ENCODE measurements around the gene PACSIN1.

The PACSIN1 gene

DNA sequence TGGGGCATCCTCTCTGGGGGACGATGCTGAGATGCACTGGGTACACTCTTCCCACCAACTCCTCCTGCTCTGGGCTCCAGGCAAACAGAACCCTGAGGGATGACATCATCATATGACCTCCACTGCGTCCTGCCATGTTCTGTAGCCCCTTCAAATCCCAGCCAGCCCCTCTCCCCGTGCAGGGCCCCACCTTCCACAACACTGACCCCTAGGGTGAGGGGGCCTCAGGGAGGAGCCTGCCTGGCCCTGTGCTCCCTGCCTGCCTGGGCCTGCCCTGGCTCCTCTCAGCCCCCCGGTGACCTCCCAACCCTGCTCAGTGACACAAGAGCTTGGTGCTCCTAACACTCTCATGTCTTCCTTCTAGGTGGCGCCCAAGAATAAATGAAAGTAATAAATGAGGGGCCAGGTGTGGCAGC, 99.9 kb downstream of the PACSIN1 start:
- no peak for DNase-seq

DNA sequence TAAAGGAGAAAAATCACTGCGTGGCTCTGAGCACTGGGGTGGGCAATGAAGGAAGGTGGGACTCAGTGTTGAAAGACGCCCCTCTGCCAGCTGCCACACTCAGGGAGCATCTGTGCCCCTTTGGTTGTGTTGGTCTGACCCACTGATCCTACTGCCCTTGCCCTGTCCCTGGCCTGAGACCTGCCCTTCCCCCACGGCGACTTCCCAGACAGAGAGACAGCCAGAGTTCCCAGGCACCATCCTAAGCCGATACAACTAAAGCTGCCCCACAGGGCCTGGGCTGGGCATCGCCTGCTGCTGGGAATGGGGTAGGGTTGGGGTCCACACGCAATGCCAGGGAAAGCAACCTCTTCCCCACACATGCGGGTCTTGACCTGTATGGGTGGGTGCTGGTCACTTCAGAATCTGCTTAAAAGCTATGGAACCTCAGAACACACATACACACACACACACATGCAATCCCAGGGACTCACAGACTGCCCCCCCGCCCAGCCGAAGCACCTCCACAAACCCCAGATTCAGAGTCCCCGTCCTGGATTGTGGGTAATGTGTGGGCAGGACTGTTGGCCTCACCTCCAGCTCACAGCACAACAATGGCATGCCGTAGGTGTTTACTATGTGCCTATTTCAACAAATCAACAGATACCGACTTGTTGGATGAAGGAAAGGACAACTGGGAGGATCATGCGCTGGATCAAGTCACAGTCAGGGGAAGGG, 101.1 kb downstream of the PACSIN1 start:
- no peak for DNase-seq

DNA sequence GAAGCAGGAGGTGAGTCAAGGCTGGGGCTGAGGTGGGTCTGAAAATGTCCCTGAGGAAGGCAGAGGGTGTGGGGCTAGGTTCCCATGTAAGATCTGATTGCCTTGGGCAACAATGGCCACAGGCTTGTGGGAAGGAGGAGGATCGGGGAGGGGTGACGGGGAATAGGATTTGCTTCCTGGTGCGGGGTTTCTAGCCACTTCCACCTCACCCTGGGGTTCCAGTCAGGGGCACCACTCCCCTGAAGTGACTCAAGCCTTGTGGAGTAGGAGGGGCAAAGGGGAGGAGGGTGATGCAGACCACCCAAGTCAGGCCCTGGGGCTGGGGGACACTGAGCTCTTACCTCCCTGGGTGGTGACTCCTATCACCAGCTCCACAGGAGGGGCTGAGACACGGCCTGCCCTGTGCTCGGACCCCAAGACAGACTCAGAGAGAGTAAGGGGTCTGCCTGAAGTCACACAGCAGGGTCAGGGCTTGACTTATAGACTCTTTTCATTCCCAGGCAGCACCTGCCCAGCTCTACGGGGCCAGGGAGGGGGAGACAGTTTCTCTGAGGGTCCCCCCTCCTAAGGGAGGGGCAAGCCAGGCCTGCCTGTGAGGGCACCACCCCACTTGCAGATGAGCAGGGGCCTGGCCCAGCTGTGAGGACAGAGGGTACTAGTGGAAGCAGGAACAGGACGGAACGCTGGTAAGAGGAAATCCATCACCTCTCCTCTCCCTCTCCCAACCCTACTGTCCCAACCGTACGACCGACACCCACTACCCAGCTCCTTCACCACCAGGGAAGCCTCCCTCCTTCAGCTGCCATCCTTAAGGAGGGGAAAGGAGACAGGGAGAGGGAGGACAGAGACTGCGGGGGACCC, 102.7 kb downstream of the PACSIN1 start:
- DNase-seq = peak; percentile 60

DNA sequence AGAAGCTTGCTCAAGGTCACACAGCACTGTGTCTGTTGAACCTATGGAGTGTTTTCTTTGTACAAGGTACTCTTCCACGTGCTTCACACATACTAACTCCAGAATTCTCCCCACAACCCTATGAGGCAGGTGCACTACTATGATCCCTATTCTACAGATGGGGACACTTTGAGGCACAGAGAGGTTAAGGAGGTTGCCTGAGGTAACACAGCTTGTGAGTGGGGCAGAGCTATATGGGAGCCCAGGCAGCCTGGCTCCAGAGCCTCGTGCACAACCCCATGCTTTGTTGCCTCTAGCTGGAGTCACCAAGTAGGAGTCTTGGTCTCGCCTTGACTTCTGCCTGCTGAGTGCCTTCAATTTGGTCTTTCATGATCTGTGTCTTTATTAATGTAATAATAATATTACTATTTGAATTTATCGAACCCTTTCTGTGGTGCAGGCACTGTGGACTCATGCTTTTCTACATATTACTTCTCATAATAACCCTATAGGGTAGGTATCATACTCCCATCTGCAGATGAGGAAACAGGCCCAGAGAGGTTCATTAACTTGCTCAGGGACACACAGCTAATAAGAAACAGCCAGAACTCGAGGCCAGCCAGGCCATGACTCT, 103.6 kb downstream of the PACSIN1 start:
- no peak for DNase-seq

DNA sequence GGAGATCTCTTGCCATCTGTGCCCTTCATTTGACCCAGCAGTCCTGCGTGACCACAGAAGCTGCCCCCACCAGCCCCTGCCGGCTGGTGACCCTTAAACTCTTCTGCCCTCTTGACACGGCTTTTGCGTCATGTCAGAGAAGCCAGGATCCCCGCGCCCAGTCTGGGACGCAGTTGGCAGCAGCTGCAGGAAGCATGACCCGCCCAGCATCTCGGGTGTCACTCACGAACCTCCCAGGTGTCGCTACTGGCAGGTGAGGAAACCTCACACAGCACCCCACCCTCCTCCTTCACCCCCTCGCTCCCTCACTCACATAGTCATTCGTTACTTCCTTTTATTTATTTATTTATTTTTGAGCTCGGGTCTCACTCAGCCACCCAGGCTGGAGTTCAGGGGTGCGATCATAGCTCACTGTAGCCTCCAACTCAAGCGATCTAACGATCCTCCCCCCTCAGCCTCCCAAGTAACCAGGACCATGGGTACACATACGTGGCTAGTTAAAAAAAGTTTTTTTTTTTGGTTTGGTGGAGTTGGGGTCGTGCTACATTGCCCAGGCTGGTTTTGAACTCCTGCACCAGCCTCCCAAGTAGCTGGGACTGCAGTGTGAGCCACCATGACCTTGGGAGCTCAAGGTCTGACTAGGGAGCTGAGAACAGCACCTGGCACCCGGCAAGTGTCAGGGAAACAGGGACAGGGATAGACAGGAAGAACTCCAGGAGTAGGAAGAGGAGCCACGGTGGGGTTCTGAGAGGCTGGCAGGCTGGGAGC, 104.4 kb downstream of the PACSIN1 start:
- no peak for DNase-seq

DNA sequence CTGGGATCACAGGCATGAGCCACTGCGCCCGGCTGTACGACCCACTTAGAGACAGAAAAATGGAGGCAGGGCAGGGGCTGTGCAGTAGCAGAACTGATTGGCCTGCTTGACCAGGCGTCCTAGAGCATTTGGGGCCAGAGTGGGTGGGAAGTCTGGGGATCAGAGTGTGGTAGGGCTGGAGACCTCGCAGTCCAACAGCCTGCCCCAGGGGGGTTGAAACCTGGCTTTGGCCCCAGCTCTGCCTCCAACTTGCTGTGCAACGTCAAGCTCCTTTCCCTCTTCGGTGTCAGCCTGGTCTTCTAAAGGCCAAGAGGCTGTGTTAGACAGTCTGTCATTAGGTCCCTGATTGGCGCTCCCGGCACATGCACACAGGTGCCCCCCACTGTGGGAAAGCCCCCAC, 105.5 kb downstream of the PACSIN1 start:
- DNase-seq = no peak

DNA sequence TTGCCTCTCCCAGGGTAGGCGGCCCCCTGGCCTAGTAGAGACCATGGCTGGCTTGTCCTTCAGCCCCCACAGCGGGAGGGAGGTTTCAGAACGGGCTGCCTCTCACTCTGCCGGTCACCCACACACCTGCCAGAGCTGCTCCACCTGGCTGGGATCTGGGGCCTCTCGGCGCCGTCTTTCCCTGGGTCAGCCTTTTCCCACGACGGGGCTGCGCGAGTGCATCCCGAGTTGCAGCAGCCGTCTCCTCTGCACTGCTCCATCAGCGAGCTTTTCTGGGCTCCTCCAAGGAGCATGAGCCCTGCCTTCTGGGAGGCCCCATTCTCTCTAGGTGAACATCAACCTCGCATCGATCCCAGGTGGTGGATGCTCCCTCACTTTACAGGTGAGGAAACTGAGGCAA, 106.1 kb downstream of the PACSIN1 start:
- DNase-seq = no peak

DNA sequence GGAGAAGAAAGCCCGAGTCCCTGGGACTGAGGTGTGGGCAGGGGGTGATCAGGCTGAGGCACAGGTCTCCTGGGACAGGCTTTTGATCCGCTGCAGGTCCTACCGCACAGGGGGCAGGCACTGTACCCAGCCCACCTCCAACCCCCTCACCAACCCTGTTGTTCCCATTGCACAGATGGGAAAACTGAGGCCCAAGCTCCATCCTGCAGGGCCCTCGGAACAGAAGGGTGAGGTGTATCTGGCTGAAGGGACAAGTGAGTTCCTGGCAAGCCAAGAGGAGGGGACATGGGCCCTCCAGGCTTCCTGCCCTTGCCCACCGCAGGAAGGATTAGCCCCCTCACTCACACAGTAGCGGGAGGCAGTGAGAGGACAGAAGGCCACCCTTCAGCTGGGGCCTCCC, 106.7 kb downstream of the PACSIN1 start:
- DNase-seq = no peak

DNA sequence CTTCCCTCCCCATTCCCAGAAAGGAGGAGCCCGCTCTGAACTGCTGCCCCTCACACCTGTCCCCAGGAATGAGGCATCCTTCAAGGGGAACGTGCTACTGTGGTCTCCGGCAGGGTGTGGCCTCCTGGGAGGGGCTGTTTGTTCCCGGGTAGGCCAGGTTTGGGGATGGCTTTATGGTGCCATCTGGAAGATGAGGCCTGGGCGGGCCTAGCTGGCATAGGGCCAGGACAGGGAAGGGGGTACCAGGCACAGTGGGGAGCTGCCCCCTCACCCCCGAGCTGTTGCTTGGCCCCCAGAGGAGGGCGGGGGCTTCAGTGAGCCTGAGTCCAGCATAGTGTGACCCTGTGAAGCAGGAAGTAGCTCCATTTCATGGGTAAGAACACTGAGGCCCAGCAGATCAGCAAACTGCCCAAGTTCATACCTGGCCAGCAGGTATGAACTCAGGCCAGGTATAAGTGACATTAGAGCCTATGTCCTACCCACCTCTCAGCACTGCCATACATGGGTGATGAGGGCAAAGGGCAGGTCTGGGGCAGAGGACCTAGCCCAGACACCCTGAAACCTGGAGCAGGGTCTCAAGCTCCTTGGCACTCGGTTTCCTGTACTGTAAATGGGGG, 107.8 kb downstream of the PACSIN1 start:
- DNase-seq = no peak

DNA sequence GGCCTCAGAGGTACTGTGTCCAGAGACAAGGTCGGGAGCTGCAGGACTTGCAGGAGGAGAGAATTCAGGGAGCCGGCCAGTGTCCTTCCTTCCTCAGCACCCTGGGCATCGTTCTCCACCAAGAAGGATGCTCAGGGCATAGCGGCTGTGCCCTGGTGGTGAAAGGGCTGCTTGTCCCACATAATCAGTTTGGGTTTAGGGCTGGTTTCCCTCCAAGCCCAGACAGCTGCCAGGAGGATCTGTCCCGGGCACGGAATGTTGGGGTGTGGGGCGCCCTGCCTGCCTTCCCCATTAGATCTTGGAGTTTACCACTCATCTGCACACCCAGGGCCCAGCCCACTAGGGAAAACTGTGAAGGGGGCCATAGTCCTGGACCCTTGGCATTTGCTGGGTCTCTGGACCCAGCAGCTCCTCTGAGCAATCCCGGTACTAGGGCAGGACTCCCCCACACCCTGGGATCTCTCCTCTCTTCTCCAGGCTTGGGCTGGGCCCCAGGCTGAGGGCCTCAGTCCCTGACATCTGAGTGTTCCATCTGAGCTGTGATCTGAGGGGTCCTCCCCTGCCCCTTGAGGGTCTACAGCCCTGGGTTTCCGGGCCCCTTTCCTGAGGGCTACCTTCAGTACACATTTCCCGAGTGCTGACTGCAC, 108.9 kb downstream of the PACSIN1 start:
- DNase-seq = no peak

DNA sequence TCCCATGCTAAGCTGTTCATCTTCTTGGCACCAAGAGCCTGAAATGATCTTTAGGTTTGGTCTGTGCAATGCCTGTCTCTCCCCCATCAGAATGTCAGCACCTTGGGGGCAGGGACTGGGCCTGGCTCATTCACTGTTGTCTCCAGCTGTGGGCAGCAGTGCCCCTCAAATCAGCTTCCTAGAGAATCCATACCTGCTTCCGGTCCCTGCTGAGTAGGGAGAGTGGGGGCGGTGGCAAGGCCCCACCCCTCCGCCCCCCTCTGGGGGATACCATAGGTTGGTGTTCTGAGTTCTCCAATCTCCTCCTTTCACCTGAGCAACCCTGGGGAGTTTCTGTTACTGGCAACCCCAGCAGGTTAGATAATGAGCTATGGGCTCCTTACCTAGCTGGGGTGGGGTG, 109.5 kb downstream of the PACSIN1 start:
- DNase-seq = no peak

DNA sequence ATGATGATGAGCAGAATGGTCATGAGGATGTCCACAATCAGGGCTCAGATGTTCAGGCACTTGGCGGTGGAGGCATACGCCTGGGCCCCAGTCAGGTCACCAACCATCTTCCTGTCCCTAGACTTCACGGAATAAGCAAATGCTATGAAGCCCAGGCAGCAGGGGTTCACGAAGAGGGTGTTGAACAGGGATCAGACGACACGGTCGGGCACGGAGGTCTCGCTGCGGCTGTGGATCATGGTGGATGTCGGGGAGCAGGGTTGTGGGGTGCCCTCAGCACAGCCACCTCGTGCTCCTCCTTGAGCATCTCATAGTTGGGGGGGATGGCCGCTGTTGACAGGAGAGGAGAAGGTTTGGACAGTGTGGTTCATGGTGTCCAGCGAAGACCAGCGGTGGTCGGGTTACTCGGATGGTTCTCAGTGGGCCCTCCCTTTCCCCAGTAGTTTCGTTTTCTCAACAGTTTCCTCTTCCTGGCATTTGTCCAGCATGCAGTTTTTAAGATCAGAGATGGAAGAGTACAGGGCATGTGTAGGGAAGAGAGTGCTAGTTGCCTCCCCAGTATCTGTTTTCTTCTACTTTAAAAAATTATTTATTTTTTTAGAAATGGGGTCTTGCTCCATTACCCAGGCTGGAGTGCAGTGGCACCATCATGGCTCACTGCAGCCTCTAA, 110.5 kb downstream of the PACSIN1 start:
- DNase-seq = peak; percentile 24

DNA sequence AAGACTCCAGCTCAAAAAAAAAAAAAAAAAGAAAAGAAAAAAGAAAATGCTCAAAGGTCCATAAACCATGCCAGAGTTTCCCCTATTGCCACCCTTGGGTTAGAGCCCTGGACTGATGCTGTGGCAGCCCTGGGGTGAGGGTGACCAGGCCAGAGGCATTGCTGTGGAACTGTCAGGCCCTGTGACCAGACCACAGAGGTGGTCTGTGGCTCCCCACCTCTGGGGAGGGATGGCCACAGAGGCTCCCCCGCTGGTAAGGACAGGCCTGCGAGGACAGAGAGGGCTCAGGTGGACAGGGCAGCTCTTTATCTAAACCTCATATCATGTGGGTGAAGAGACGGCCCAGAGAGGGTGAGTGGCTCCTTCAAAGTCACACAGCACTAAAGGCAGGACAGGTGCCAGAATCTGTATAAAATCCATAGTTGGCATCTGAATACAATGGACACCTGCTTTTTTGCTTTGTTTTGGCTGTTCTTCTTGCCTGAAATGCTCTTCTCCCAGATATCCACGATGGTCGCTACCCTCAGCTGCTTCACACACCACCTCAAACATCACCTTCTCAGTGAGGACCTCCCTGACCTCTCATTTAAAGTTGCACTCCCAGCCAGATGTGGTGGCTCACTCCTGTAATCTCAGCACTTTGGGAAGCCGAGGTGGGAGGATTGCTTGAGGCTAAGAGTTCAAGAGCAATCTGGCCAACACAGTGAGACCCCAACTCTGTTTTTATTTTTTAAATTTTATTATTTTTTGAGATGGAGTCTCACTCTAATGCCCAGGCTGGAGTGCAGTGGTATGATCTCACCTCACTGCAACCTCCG, 112.8 kb downstream of the PACSIN1 start:
- DNase-seq = no peak

DNA sequence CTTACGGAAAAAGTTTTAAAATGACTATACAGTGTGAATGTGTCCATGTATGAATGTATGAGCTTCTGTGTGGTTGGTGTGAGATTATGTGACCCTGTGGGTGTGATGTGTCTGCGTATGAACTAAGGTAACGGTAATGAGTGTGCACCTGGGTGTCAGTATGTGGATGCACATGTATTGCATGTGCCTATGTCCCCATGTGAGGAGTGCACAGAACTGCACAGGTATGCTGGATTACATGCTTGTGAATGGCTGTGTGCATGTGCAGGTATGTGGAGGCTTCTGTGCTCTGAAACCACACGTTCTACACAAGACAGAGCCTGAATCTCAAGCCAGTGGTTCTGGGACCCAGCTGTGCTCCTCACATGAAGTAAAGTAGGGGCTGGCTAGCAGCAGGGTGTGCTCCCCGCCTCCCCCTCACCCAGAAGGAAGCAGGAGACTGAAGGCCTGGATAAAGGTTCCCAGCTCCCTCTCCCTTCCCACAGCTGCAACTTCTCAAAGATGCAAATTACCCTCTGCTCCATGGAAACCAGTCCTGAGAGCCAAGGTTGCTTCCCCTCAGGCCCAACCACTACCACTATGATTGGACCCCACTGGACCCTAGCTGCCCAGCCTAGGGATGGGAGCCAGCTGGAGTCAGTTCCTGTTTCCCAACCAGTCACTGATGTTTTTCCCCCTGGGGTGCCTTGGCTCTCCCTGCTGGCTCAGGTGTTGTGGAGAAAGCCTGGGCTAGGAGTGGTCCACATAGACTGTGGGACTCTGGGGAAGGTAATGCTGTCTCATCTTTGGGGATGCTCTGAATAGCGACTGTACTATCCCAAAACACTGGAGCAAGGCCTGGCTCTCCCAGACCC, 115.1 kb downstream of the PACSIN1 start:
- DNase-seq = no peak

DNA sequence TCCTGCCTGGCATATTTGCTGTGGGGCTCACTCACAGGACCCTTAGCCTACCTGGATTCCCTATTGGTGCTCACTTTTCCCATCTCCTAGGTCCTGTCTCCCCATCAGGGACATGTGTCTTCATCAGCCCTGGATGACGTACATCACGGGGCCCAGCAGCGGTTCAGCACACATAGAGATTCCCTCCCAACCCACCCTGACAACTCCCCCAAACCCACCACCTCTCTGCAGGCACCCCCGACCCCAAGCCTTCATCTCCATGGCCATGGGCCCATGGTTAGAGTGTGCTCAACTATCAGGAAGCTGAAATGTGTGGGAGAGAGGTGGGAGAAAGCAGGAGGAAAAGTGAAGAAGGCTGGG, 115.7 kb downstream of the PACSIN1 start:
- DNase-seq = no peak

DNA sequence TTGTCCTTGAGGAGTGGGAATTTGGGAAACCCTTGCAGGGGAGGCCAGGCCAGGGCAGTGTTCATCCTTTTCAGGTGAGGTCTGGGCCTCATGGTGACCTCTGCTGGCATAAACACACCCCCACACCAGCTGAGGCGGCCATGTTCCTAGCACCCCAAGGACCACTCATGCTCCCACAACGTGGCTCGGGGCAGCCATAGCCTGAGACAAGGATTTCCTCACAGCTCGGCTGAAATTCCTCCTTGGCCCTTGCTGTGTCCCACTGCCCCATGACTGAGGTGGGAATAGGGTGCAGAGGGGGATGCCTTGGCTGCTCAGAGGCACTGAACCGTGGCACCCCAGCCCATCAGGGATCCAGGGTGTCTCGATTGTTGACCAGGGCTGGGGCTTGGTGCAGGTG, 117.6 kb downstream of the PACSIN1 start:
- no peak for DNase-seq

DNA sequence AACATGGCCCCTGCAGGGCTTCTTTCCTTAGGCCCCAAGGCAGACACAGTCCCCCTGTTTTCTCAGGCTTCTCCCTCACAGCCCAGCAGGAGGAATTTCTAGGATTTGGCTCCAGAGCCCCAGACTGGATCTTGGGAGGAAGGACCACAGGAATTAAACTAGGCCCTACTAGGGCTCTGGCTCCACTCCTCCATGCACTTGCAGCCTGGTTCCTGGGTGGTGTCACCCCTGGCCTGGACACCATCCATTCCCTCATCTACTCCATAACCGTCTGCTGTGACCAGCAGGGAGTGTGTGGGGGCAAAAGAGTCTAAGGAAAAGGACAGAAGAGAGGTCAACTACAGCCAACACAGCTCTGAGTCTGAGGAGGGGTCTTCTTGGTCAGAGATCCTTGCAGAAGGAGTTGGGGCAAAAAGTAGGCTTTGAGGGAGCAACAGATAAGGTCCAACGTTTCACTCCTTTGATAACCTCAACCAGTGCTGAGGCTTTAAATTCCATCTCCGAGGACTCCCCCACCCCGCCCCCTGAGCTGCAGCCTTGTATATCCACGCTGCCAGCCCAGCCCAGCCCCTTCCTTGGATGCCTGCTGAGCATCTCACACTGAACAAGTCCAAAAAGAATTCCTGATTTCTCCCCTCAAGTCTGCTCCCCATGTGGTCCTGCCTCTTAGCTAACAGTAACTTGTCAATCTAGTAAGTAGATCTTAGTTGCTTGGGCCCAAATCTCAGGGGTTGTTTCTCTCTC, 118.2 kb downstream of the PACSIN1 start:
- DNase-seq = no peak

DNA sequence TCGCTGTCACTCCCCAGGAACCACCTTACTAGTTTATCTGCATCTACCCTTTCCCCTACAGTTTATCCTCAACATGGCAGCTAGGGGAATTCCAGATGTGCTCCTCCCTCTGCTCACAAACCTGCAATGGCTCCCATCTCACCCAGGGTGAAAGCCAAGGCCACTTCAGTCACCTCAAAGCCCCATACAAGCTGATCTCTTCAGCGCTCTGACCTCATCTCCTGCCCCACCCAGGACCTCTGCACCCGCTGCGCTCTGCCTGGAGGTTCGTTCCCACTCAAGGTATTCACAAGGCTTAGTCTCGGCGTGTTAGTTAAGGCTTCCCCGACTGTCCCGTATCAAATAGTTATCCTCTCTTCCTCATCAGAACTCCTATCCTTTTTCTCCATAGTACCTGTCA, 118.8 kb downstream of the PACSIN1 start:
- no peak for DNase-seq
